K562 (cell line): ENCODE data around the gene GTF2I. TPM values are rescaled to one million over a fixed set of nuclear protein-coding genes. Genes with fewer than 3 reads are reported as not detected.
A peak's percentile ranks its signal among the peaks of the same experiment; 100 is the strongest.

Experiments
- CSDE1 ChIP-seq, 2 experiments: fragments of 450-650 bp; IDR thresholded peaks; 2 replicates each; pipeline ENCODE4 v1.6.1; 2016; ENCODE audit warnings: mild to moderate bottlenecking in 1 of 2
- CTBP1 ChIP-seq: fragments of 450-650 bp; IDR thresholded peaks from 2 replicates; pipeline ENCODE4 v1.6.1; 2016; ENCODE audit warnings: borderline replicate concordance
- E2F6 ChIP-seq, 2 experiments: IDR thresholded peaks; 2 replicates each; pipeline ENCODE4 v1.6.1; 2011; ENCODE audit warnings: borderline replicate concordance in 1 of 2, control low read depth in 1 of 2, low read depth in 1 of 2, low read length in 1 of 2, mild to moderate bottlenecking in 1 of 2, mixed read lengths in 1 of 2, moderate library complexity in 1 of 2; ENCODE audit not compliant: insufficient read depth in 1 of 2, insufficient read length in 1 of 2, poor library complexity in 1 of 2, severe bottlenecking in 1 of 2; ENCODE audit errors: extremely low read depth in 1 of 2
- ETV1 ChIP-seq: fragments of 450-650 bp; conservative IDR thresholded peaks from 2 replicates; pipeline ENCODE4 v1.6.1; 2016; ENCODE audit warnings: missing genetic modification characterization, control low read depth, low read depth, missing compliant biosample characterization
- MAFF ChIP-seq: IDR thresholded peaks from 2 replicates; pipeline ENCODE4 v1.6.1; 2012; ENCODE audit warnings: low read length, improper control_type of control experiment
- MTA3 ChIP-seq: fragments of 450-650 bp; formaldehyde crosslinking; IDR thresholded peaks from 2 replicates; pipeline ENCODE4 v1.6.1; 2017; ENCODE audit warnings: mild to moderate bottlenecking, borderline replicate concordance
- MYC ChIP-seq, 2 experiments: fragments of 250-450 bp in 1 of 2; sonication (Bioruptor Pico) in 1 of 2; IDR thresholded peaks; 2 replicates each; pipeline versions ENCODE4 v1.5.1 to v1.6.1; 2012 to 2021; ENCODE audit warnings: low read depth in 2 of 2, borderline replicate concordance in 1 of 2, improper control_type of control experiment in 1 of 2, low read length in 1 of 2, mild to moderate bottlenecking in 1 of 2, moderate library complexity in 1 of 2
- NCOA1 ChIP-seq: fragments of 450-650 bp; IDR thresholded peaks from 2 replicates; pipeline ENCODE4 v1.6.1; 2016; ENCODE audit warnings: low read depth
- RB1 ChIP-seq: fragments of 450-650 bp; IDR thresholded peaks from 2 replicates; pipeline ENCODE4 v1.6.1; 2017; ENCODE audit warnings: low read depth, mild to moderate bottlenecking
- REST ChIP-seq, 2 experiments: fragments of 450-650 bp; formaldehyde crosslinking in 1 of 2; IDR thresholded peaks; 2 replicates each; pipeline versions ENCODE4 v1.4.0 to v1.6.1; 2014 to 2020; ENCODE audit warnings: mild to moderate bottlenecking in 2 of 2, borderline replicate concordance in 1 of 2, low read depth in 1 of 2
- TRIM28 ChIP-seq: fragments of 450-650 bp; IDR thresholded peaks from 2 replicates; pipeline ENCODE4 v1.6.1; 2017
- YY1 ChIP-seq, 3 experiments: IDR thresholded peaks; 2 replicates each; pipeline ENCODE4 v1.6.1; 2011; ENCODE audit warnings: low read length in 2 of 3, mild to moderate bottlenecking in 2 of 3, moderate library complexity in 2 of 3, borderline replicate concordance in 1 of 3, control low read depth in 1 of 3, low read depth in 1 of 3; ENCODE audit not compliant: insufficient read depth in 3 of 3, insufficient replicate concordance in 2 of 3, control insufficient read depth in 1 of 3, insufficient read length in 1 of 3; ENCODE audit errors: extremely low read depth in 1 of 3
- ZBTB34 ChIP-seq: fragments of 250-450 bp; sonication (Bioruptor Pico); IDR thresholded peaks from 2 replicates; pipeline ENCODE4 v1.8.0; 2021; ENCODE audit warnings: mild to moderate bottlenecking, moderate library complexity
- ZNF121 ChIP-seq: sonication (generic); formaldehyde crosslinking; conservative IDR thresholded peaks from 2 replicates; pipeline ENCODE4 v1.8.0; 2022; ENCODE audit warnings: missing genetic modification reagents
- ZNF324 ChIP-seq: fragments of 250-450 bp; sonication (Bioruptor Pico); IDR thresholded peaks from 2 replicates; pipeline ENCODE4 v1.4.0; 2020; ENCODE audit warnings: mild to moderate bottlenecking
- polyA plus RNA-seq, 8 experiments: library from polyadenylated mRNA; depleted of rRNA in 4 of 8; stranded (reverse) in 5 of 8; unstranded in 3 of 8; fragments of >200 nt; fragmentation: Nextera tagmentation in 2 of 8; fragmentation: Illumina TruSeq in 1 of 8; extraction: Ambion mirVana in 2 of 8; extraction: Trizol in 1 of 8; gene quantifications; 2 replicates each; pipeline versions ENCODE4 v1.2.1 to v1.2.3, GENCODE V29; 2011 to 2014; ENCODE audit warnings: inconsistent platforms in 1 of 8, missing spikeins in 1 of 8
- total RNA-seq, 7 experiments: library from RNA; depleted of rRNA in 6 of 7; stranded (reverse); fragments of >200 nt in 6 of 7; fragmentation: Illumina TruSeq in 2 of 7; extraction: Trizol in 2 of 7; gene quantifications; 2 replicates each; pipeline versions ENCODE4 v1.2.1 to v1.2.3, GENCODE V29; 2011 to 2021; ENCODE audit warnings: low replicate concordance in 1 of 7

GTF2I gene
- total and polyA plus RNA-seq, 9 of the 15 experiments (the other 6 are each of a cell fraction or from before 2014, with no cell fraction given): 8.4 to 161 (median 90.0) TPM

GRCh38 chr7:74617180-74617744 is 40.3 kb upstream of the GTF2I start (continued):
- TF ChIP-seq E2F6 (IDR thresholded peaks at IDR 0.05; ENCODE audit: borderline replicate concordance in 1 of 2, extremely low read depth in 1 of 2, insufficient read depth in 1 of 2, insufficient read length in 1 of 2, low read depth in 1 of 2, low read length in 1 of 2, poor library complexity in 1 of 2, severe bottlenecking in 1 of 2) (peak; percentile 43 to 56), MAFF (no peak), ZNF121 (CRISPR knock-in tag) (no peak), ZBTB34 (CRISPR knock-in tag) (no peak), CTBP1 (peak; percentile 28; the same call in 1 of the 2 replicates), NCOA1 (no peak), TRIM28 (no peak), ETV1 (peak; percentile 38; the same call in 1 of the 2 replicates), CSDE1 (IDR thresholded peaks at IDR 0.05) (no peak), ZNF324 (no peak), RB1 (no peak), MYC (IDR thresholded peaks at IDR 0.05; ENCODE audit: low read depth, low read length) (peak; percentile 83; the same call in 1 of the 2 replicates), MYC (CRISPR knock-in tag; IDR thresholded peaks at IDR 0.05; ENCODE audit: borderline replicate concordance, low read depth) (0 out of 2 replicates have a peak, but pooled peaks have one; percentile 56), REST (IDR thresholded peaks at IDR 0.05; ENCODE audit: borderline replicate concordance) (0 out of 2 replicates have a peak, but pooled peaks have one; percentile 6), REST (CRISPR knock-in tag; IDR thresholded peaks at IDR 0.05; ENCODE audit: low read depth) (no peak), YY1 (IDR thresholded peaks at IDR 0.05; ENCODE audit: borderline replicate concordance in 1 of 3, control insufficient read depth in 1 of 3, extremely low read depth in 1 of 3, insufficient read depth in 3 of 3, insufficient read length in 1 of 3, insufficient replicate concordance in 2 of 3, low read depth in 1 of 3, low read length in 2 of 3) (peak in 2 of 3 experiments; percentile 52), MTA3 (peak; percentile 15; the same call in 1 of the 2 replicates)
